HG02759 (cell line): Measurements from ENCODE around the gene CR1.
"Not testable (repeated sequence)": the region's sequence is repeated elsewhere in the genome, so short reads cannot be mapped to it uniquely, and the experiment has no call there.

Experiments used
- ATAC-seq: cut with Tn5 transposase; IDR thresholded peaks from one replicate; pipeline ENCODE4 v1.9.1; 2021; ENCODE audit warnings: mild to moderate bottlenecking, moderate library complexity; ENCODE audit not compliant: unreplicated experiment

Gene CR1

DNA sequence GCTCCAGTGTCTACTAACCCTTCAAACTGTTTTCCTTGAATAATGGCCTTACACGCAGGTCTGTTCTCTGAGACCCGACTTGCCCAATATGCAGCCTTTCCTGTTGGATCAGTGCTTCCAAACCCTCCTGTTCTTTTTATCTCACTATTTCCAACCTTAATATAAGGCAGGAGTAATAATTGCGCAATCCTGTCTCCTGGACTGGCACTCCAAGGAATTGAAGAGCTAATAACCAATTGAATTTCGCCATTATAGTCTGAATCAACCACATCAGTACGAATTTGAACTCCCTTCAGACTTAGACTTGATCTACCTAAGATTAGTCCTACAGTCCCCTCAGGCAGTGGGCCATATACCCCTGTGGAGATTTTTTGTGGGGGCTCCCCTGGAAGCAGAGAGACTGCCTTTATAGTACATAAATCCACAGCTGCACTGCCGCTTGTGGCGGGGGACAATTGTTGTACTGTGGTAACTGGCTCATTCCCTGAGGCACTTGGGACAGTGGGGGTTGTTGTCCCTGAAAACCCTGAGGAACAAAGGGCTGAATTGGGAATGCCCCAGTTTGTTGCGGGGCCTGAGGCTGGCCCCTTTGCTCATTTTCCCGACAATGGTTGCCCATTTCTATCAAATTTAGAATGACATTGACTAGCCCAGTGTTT lies 142.7 kb downstream of the CR1 start:
- ATAC-seq, result not testable (repeated sequence)

DNA sequence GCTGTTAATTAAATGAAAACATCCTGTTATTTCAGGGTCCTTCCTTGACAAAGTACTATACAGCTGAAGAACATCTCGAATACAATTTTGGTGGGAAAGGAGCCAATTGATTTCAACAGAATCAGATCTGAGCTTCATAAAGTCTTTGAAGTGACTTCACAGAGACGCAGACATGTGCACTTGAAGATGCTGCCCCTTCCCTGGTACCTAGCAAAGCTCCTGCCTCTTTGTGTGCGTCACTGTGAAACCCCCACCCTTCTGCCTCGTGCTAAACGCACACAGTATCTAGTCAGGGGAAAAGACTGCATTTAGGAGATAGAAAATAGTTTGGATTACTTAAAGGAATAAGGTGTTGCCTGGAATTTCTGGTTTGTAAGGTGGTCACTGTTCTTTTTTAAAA lies 143.4 kb downstream of the CR1 start:
- ATAC-seq, result not testable (repeated sequence)

GRCh38 chr1:207644166-207644851 lies 148.4 kb downstream of the CR1 start:
- no peak for ATAC-seq

DNA sequence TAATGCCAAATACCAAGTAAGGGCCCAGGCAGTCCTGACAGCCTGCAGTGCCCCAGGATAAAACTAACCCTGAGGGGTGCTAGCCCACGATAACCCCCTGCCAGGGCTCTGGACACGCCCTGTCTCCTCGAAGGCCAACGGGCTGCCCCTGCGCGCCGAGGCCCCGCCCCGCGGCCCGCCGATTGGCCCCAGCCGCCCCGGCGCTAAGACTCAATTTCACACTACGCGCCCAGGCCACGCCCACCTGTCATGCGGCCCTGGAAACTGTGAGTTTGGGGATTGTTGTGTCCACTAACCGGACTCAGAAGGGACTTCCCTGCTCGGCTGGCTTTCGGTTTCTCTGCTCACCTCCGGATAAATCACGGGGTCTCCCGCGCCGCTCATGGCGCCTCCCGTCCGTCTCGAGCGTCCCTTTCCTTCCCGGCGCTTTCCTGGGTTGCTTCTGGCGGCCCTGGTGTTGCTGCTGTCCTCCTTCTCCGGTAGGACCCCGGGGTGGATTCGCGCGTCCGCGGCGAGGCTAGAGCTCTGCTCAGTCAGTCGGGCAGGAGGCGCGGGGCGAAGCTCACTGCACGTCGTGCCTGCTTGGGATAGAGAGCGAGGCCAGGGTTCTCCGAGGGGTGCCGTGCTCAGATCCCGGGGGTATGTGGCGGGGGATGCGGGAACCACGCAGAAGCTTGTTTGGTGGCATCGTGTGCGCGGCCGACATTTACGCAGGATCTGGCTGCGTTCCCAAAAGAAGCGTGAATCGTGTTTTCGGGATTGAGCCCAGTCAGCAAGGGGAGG lies 149.1 kb downstream of the CR1 start, which contains the start of gene CR1L:
CR1L (plus strand) TSS at position 282 of the 783 bp plus-strand sequence; CDS start at position 383, 101 bp downstream.
- ATAC-seq, result peak; percentile 95

DNA sequence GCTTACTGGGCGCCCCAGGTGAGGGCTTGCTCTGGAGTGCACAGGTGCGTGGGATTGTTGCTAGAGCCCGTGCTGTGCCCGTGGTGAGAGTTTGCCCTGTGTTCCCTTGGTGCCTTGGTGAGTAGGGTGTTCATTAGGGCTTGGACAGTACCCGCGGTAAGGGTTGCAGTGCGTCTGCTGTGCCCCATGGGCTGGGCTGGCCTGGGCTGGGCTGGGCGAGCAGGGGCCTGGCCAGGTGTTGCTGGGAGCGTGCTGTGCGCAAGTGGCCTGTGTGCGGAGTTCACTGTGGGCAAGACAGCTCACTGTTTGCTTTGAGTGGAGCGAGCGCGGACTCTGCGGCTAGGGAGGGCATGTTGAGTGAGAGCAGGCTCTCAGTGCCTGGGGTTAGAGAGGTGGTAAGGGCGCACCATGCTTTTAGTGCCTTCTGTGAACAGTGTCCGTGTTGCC lies 149.7 kb downstream of the CR1 start:
- ATAC-seq, result no peak

GRCh38 chr1:207646171-207646570 lies 150.2 kb downstream of the CR1 start:
- no peak for ATAC-seq

GRCh38 chr1:207646944-207647579 lies 151.1 kb downstream of the CR1 start:
- ATAC-seq, result no peak

- no peak for ATAC-seq
Observed at GRCh38 chr1:207647671-207648333, 151.8 kb downstream of the CR1 start.

DNA sequence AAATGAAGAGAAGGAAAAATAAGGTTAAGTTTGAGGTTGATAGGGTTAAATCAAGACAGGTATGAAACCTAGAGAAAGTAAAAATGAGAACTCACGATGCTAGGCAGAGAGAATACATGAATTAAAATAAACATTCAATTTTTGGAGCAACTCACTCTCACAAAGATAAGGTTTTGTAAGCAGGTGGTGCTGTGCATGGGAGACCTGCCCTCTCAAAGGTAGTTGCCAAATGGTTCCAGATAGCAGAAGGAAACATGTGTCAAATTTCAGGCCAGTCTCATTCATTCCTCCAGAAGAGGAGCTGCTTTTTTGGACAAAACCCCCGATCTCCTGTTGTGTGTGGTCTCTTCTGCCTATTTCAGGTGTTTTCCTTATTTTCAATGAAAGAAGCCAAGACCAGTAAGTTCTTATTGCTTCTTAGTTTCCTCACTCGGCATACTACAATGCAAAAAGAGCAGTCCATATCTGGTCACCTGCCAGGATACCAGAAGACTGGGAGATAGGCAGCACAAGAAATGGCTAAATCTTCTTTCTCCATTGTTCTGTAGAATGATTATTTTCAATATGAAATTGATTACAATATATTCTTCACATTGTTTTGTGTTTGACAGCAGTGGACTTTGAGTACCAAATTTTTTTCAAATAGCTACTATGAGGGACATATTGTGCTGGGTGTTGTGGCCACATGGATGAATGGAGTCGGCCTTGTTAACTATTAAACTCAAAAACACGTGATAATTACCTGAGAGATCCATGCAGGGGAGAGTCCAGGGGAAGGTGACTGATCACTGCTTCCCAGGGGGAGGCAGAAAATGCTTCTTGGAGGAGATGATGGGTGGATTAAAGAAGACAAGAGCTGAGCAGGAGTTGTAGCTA lies 152.6 kb downstream of the CR1 start:
- ATAC-seq, result no peak

GRCh38 chr1:207649210-207649753 lies 153.3 kb downstream of the CR1 start:
- no peak for ATAC-seq

DNA sequence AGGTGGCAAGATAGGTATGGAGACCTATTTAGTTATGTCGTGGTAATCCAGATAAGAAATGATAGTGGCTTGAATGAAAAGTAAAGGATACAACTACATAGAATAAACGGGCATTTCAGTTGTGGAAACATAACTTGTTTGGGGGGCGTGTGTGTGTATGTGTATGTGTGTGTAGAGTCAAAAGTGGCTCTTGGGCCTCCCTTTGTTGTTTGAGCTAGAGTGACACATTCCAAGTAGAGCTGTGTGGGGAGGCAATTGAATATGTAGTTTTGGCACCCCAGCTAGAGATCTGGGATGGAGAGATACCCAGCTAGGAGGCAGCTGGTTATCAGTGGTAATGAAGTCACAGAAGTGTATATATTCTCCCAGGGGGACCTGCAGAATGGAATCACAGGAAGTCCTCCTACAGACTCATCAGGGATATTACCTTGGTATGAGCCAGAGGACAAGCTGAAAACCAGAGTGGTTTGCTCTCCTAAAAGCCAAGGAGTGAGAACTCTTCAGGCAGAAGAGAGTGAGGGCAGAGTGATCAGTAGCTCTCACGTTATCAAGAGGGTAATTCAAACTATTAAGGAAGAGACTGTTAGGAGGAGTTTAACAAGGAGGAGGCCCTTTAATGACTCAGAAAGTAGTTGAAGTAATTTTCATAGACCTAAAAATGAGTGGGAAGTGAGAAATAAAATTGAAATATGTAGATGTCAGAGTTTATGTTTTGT lies 154.1 kb downstream of the CR1 start:
- ATAC-seq, result no peak

- ATAC-seq, result no peak
Observed at GRCh38 chr1:207651583-207651982, 155.6 kb downstream of the CR1 start.

DNA sequence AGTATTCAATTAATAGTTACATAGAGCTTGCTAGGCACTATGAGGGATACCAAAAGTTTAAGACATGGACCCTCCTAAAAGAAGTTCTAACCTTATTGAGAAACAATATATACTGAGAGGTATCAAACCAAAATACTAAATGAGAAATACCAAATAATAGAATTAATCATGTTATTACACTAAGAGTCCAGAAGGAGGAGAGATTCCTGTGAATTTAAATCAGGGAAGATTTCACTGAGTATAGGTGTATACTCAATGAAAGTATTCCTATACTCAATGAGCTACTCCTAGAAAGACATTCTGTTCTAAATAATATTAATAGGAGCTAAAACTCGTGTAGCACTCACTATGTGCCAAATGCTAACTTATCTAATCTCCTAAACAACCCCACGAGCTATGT lies 158.4 kb downstream of the CR1 start:
- ATAC-seq, result no peak

- ATAC-seq, result no peak
Observed at GRCh38 chr1:207658408-207658807, 162.5 kb downstream of the CR1 start.

- ATAC-seq, result no peak
Observed at GRCh38 chr1:207658904-207659485, 163.0 kb downstream of the CR1 start.

DNA sequence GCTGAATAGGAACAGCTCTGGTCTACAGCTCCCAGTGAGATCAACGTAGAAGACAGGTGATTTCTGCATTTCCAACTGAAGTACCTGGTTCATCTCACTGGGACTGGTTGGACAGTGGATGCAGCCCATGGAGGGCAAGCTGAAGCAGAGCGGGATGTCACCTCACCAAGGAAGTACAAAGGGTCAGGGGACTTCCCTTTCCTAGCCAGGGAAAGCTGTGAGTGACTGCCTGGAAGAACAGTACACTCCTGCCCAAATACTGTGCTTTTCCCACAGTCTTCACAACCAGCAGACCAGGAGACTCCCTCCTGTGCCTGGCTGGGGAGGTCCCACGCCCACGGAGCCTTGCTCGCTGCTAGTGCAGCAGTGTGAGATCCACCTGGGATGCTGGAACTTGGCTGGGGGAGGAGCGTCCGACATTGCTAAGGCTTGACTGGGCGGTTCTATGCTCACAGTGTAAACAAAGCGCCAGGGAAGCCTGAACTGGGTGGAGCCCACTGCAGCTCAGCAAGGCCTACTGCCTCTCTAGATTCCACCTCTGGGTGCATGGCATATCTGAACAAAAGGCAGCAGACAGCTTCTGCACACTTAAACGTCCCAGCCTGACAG lies 163.7 kb downstream of the CR1 start:
- ATAC-seq, result no peak

DNA sequence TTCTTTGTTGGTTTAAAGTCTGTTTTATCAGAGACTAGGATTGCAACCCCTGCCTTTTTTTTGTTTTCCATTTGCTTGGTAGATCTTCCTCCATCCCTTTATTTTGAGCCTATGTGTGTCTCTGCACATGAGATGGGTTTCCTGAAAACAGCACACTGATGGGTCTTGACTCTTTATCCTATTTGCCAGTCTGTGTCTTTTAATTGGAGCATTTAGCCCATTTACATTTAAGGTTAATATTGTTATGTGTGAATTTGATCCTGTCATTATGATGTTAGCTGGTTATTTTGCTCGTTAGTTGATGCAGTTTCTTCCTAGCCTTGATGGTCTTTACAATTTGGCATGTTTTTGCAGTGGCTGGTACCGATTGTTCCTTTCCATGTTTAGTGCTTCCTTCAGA lies 165.5 kb downstream of the CR1 start:
- not testable (repeated sequence) for ATAC-seq

DNA sequence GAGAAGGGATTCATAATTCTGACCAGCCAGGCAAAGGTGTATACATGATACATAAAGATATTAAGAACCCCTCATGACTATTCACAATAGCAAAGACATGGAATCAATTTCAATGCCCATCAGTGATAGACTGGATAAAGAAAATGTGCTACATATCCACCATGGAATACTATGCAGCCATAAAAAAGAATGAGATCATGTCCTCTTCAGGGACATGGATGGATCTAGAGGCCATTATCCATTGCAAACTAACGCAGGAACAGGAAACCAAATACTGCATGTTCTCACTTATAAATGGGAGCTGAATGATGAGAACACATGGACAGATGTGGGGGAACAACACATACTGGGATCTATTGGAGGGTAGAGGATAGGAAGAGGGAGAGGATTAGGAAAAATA lies 170.4 kb downstream of the CR1 start:
- ATAC-seq, result no peak
